Measurements from ENCODE around the gene PRTFDC1.

PRTFDC1 gene

GRCh38 chr10:24847112-24848070 lies 105.0 kb downstream of the PRTFDC1 start:
- no peak overlapping the region for H3K4me2 ChIP-seq (ENCODE audit: low read length)
- H4K20me1 ChIP-seq (ENCODE audit: control insufficient read depth, insufficient read depth, low read depth, low read length): no peaks in the 10 kb centered on the region
- H3F3A ChIP-seq (ENCODE audit: control insufficient read depth, insufficient read depth): no peaks in the 10 kb centered on the region
- TF ChIP-seq CTCF (IDR thresholded peaks at IDR 0.05; ENCODE audit: low read depth, low read length, poor library complexity, severe bottlenecking) (no peak), EZH2phosphoT487 (IDR thresholded peaks at IDR 0.05; ENCODE audit: borderline replicate concordance, low read length) (no peak)
- H3K27me3 ChIP-seq (ENCODE audit: control insufficient read depth, low read length): no peaks in the 10 kb centered on the region
- no peaks in the 10 kb centered on the region for H3K9me3 ChIP-seq (ENCODE audit: control insufficient read depth, insufficient read depth, low read length)
- no peak overlapping the region for H3K4me3 ChIP-seq (ENCODE audit: low read length)
- H3K9me2 ChIP-seq (replicated peaks; ENCODE audit: control insufficient read depth, low read length): no peaks in the 10 kb centered on the region
- H3K4me1 ChIP-seq (ENCODE audit: control insufficient read depth, low read length): no peaks in the 10 kb centered on the region
- H3K36me3 ChIP-seq (ENCODE audit: control insufficient read depth, low read length): no peaks in the 10 kb centered on the region
- no peak overlapping the region for H3K27ac ChIP-seq (ENCODE audit: low read depth, low read length)
- H3K79me2 ChIP-seq (ENCODE audit: control insufficient read depth, low read length): no peaks in the 10 kb centered on the region

- Histone ChIP-seq H3F3A (ENCODE audit: control insufficient read depth, insufficient read depth) (no peaks in the 10 kb centered on the region), H3K4me2 (ENCODE audit: low read length) (no peak overlapping the region), H3K4me1 (ENCODE audit: control insufficient read depth, low read length) (no peaks in the 10 kb centered on the region), H4K20me1 (ENCODE audit: control insufficient read depth, insufficient read depth, low read depth, low read length) (no peaks in the 10 kb centered on the region), H3K27ac (ENCODE audit: low read depth, low read length) (no peak overlapping the region), H3K27me3 (ENCODE audit: control insufficient read depth, low read length) (no peaks in the 10 kb centered on the region), H3K4me3 (ENCODE audit: low read length) (no peak overlapping the region), H3K36me3 (ENCODE audit: control insufficient read depth, low read length) (no peaks in the 10 kb centered on the region), H3K9me2 (replicated peaks; ENCODE audit: control insufficient read depth, low read length) (no peaks in the 10 kb centered on the region), H3K79me2 (ENCODE audit: control insufficient read depth, low read length) (no peaks in the 10 kb centered on the region), H3K9me3 (ENCODE audit: control insufficient read depth, insufficient read depth, low read length) (no peaks in the 10 kb centered on the region)
- no peak for TF ChIP-seq CTCF (IDR thresholded peaks at IDR 0.05; ENCODE audit: low read depth, low read length, poor library complexity, severe bottlenecking)
- TF ChIP-seq EZH2phosphoT487 (IDR thresholded peaks at IDR 0.05; ENCODE audit: borderline replicate concordance, low read length): no peak
Observed at GRCh38 chr10:24844742-24845141, 107.7 kb downstream of the PRTFDC1 start.

GRCh38 chr10:24843256-24843655 lies 109.2 kb downstream of the PRTFDC1 start:
- no peak for TF ChIP-seq CTCF (IDR thresholded peaks at IDR 0.05; ENCODE audit: low read depth, low read length, poor library complexity, severe bottlenecking)
- TF ChIP-seq EZH2phosphoT487 (IDR thresholded peaks at IDR 0.05; ENCODE audit: borderline replicate concordance, low read length): no peak
- H3F3A ChIP-seq (ENCODE audit: control insufficient read depth, insufficient read depth): no peaks in the 10 kb centered on the region
- H3K4me3 ChIP-seq (ENCODE audit: low read length): no peak overlapping the region
- no peaks in the 10 kb centered on the region for H3K9me3 ChIP-seq (ENCODE audit: control insufficient read depth, insufficient read depth, low read length)
- no peaks in the 10 kb centered on the region for H4K20me1 ChIP-seq (ENCODE audit: control insufficient read depth, insufficient read depth, low read depth, low read length)
- H3K9me2 ChIP-seq (replicated peaks; ENCODE audit: control insufficient read depth, low read length): no peaks in the 10 kb centered on the region
- H3K79me2 ChIP-seq (ENCODE audit: control insufficient read depth, low read length): no peaks in the 10 kb centered on the region
- no peaks in the 10 kb centered on the region for H3K27me3 ChIP-seq (ENCODE audit: control insufficient read depth, low read length)
- no peaks in the 10 kb centered on the region for H3K36me3 ChIP-seq (ENCODE audit: control insufficient read depth, low read length)
- no peak overlapping the region for H3K4me2 ChIP-seq (ENCODE audit: low read length)
- H3K4me1 ChIP-seq (ENCODE audit: control insufficient read depth, low read length): no peaks in the 10 kb centered on the region
- no peak overlapping the region for H3K27ac ChIP-seq (ENCODE audit: low read depth, low read length)

Measured in DOHH2 (cell line).